Astrocyte (in vitro differentiated cells and primary cell): ENCODE data around the gene SPOCK1.

Experiments used
- CTCF ChIP-seq: IDR thresholded peaks from 2 replicates; pipeline ENCODE4 v1.5.1; 2011; ENCODE audit warnings: low read depth, mild to moderate bottlenecking, inconsistent platforms, low read length, moderate library complexity; ENCODE audit not compliant: insufficient read depth
- EZH2 ChIP-seq: IDR thresholded peaks from 2 replicates; pipeline ENCODE4 v1.6.1; 2012; ENCODE audit warnings: mild to moderate bottlenecking, low read length, inconsistent platforms; ENCODE audit not compliant: insufficient read depth

- no peak for TF ChIP-seq EZH2
- TF ChIP-seq CTCF, result no peak
Observed at GRCh38 chr5:137328991-137329390, 170.1 kb downstream of the SPOCK1 start.
